ENCODE data around the gene ST6GALNAC4. TPM values are rescaled to one million over a fixed set of nuclear protein-coding genes. Genes with fewer than 3 reads are reported as not detected.

ST6GALNAC4 gene
- total and polyA plus RNA-seq, 9 of the 15 experiments (the other 6 are each of a cell fraction or from before 2014, with no cell fraction given): 2.6 to 43.1 (median 15.4) TPM

- TF ChIP-seq ARID3B (CRISPR knock-in tag; IDR thresholded peaks at IDR 0.05; ENCODE audit: borderline replicate concordance): no peak
- TF ChIP-seq MNT (conservative IDR thresholded peaks at IDR 0.05): 0 out of 4 replicates have a peak, but pooled peaks of 1 of the 2 experiments have one; percentile 17
- no peak for TF ChIP-seq GTF3C2 (IDR thresholded peaks at IDR 0.05; ENCODE audit: borderline replicate concordance, extremely low read depth, insufficient read length)
- peak; percentile 63 for TF ChIP-seq VEZF1 (CRISPR knock-in tag; IDR thresholded peaks at IDR 0.05)
- TF ChIP-seq MEIS2 (IDR thresholded peaks at IDR 0.05; ENCODE audit: partially characterized antibody): peak; percentile 37
- no peak for TF ChIP-seq ZBTB43 (CRISPR knock-in tag; IDR thresholded peaks at IDR 0.05)
- peak; percentile 23 for TF ChIP-seq POLR2B (IDR thresholded peaks at IDR 0.05; ENCODE audit: low read depth, partially characterized antibody)
- no peak for TF ChIP-seq ZNF197 (CRISPR knock-in tag; IDR thresholded peaks at IDR 0.05; ENCODE audit: low read depth)
- TF ChIP-seq CREB5 (CRISPR knock-in tag; IDR thresholded peaks at IDR 0.05): no peak
- no peak for TF ChIP-seq ZBTB12 (CRISPR knock-in tag; IDR thresholded peaks at IDR 0.05)
- TF ChIP-seq POLR2G (IDR thresholded peaks at IDR 0.05; ENCODE audit: low read depth, low read length): peak; percentile 90
Observed at GRCh38 chr9:127877566-127877998, 39.3 kb downstream of the ST6GALNAC4 start, which contains the start of gene AK1 (continued).
